Loucy (cell line): ENCODE measurements around the gene IL36RN.

Source experiments
- H2AFZ ChIP-seq: fragments of 200-600 bp; sonication (generic); 2 replicates; pipeline ENCODE4 v1.6.0; 2016; ENCODE audit warnings: antibody characterized with exemption, mild to moderate bottlenecking, low read length, moderate library complexity
- H3F3A ChIP-seq: fragments of 200-600 bp; 2 replicates; pipeline ENCODE4 v1.6.0; 2016; ENCODE audit warnings: antibody characterized with exemption, low read depth, mild to moderate bottlenecking
- H3K27me3 ChIP-seq: fragments of 200-600 bp; sonication (generic); 2 replicates; pipeline ENCODE4 v1.6.1; 2014; ENCODE audit warnings: low read length, mild to moderate bottlenecking; ENCODE audit not compliant: insufficient read depth, poor library complexity, severe bottlenecking
- H3K36me3 ChIP-seq: fragments of 200-600 bp; sonication (generic); 2 replicates; pipeline ENCODE4 v1.6.1; 2016; ENCODE audit warnings: low read length; ENCODE audit not compliant: insufficient read depth
- H3K4me1 ChIP-seq: fragments of 200-600 bp; sonication (generic); 2 replicates; pipeline ENCODE4 v1.5.1; 2014; ENCODE audit warnings: low read length, mild to moderate bottlenecking; ENCODE audit not compliant: insufficient read depth, poor library complexity, severe bottlenecking
- H3K4me2 ChIP-seq: fragments of 200-600 bp; sonication (generic); 2 replicates; pipeline ENCODE4 v1.6.0; 2014; ENCODE audit warnings: antibody characterized with exemption, low read length, low read depth, mild to moderate bottlenecking; ENCODE audit not compliant: poor library complexity, severe bottlenecking
- H3K4me3 ChIP-seq: fragments of 200-600 bp; sonication (generic); 2 replicates; pipeline ENCODE4 v1.5.1; 2014; ENCODE audit warnings: low read length, mild to moderate bottlenecking, mixed read lengths; ENCODE audit not compliant: poor library complexity, severe bottlenecking
- H3K79me2 ChIP-seq: fragments of 200-600 bp; sonication (generic); 2 replicates; pipeline ENCODE4 v1.6.1; 2014; ENCODE audit warnings: low read length; ENCODE audit not compliant: insufficient read depth
- H3K9ac ChIP-seq: fragments of 200-600 bp; sonication (generic); 2 replicates; pipeline ENCODE4 v1.6.0; 2014; ENCODE audit warnings: mild to moderate bottlenecking, low read depth, low read length, moderate library complexity; ENCODE audit not compliant: poor library complexity, severe bottlenecking
- H3K9me2 ChIP-seq: fragments of 200-600 bp; sonication (generic); replicated peaks from 2 replicates; pipeline ENCODE4 v1.6.1; 2016; ENCODE audit warnings: low read depth, low read length, mixed read lengths
- H3K9me3 ChIP-seq: fragments of 200-600 bp; sonication (generic); 2 replicates; pipeline ENCODE4 v1.6.1; 2014; ENCODE audit warnings: mild to moderate bottlenecking, antibody characterized with exemption, low read length, low read depth; ENCODE audit not compliant: insufficient read depth
- H4K20me1 ChIP-seq: fragments of 200-600 bp; sonication (generic); 2 replicates; pipeline ENCODE4 v1.6.0; 2014; ENCODE audit warnings: antibody characterized with exemption, low read length, mild to moderate bottlenecking; ENCODE audit not compliant: insufficient read depth, poor library complexity, severe bottlenecking
- CTCF ChIP-seq: fragments of 200-600 bp; sonication (generic); conservative IDR thresholded peaks from 2 replicates; pipeline ENCODE4 v1.5.1; 2014; ENCODE audit warnings: mild to moderate bottlenecking, antibody characterized with exemption, low read length
- EZH2phosphoT487 ChIP-seq: fragments of 200-600 bp; IDR thresholded peaks from 2 replicates; pipeline ENCODE4 v1.6.1; 2018; ENCODE audit warnings: antibody characterized with exemption, mild to moderate bottlenecking, moderate library complexity, borderline replicate concordance

Gene IL36RN

GRCh38 chr2:113089916-113090315 lies 30.9 kb downstream of the IL36RN start:
- H2AFZ ChIP-seq = no peak overlapping the region
- H3K36me3 ChIP-seq = no peaks in the 10 kb centered on the region
- no peak overlapping the region for H3K4me3 ChIP-seq
- TF ChIP-seq EZH2phosphoT487 (no peak), CTCF (no peak)
- H3F3A ChIP-seq = no peaks in the 10 kb centered on the region
- H3K4me2 ChIP-seq = no peak overlapping the region
- no peaks in the 10 kb centered on the region for H3K9me3 ChIP-seq
- H3K4me1 ChIP-seq = no peaks in the 10 kb centered on the region
- H3K79me2 ChIP-seq = no peaks in the 10 kb centered on the region
- H3K9me2 ChIP-seq = no peaks in the 10 kb centered on the region
- H4K20me1 ChIP-seq = no peaks in the 10 kb centered on the region
- no peak overlapping the region for H3K9ac ChIP-seq
- H3K27me3 ChIP-seq = no peaks in the 10 kb centered on the region

GRCh38 chr2:113091231-113091896 lies 32.4 kb downstream of the IL36RN start:
- H3K4me1 ChIP-seq = no peaks in the 10 kb centered on the region
- no peaks in the 10 kb centered on the region for H4K20me1 ChIP-seq
- TF ChIP-seq EZH2phosphoT487 (no peak), CTCF (no peak)
- H3K27me3 ChIP-seq = no peaks in the 10 kb centered on the region
- no peaks in the 10 kb centered on the region for H3K36me3 ChIP-seq
- no peak overlapping the region for H3K4me2 ChIP-seq
- no peaks in the 10 kb centered on the region for H3K9me2 ChIP-seq
- no peaks in the 10 kb centered on the region for H3F3A ChIP-seq
- H3K9me3 ChIP-seq = no peaks in the 10 kb centered on the region
- no peak overlapping the region for H2AFZ ChIP-seq
- no peak overlapping the region for H3K9ac ChIP-seq
- no peaks in the 10 kb centered on the region for H3K79me2 ChIP-seq
- H3K4me3 ChIP-seq = no peak overlapping the region

GRCh38 chr2:113092864-113093612 lies 34.0 kb downstream of the IL36RN start:
- Histone ChIP-seq H3K4me3 (no peak overlapping the region), H3K9me3 (no peaks in the 10 kb centered on the region), H3K4me2 (no peak overlapping the region), H3K4me1 (no peaks in the 10 kb centered on the region), H3K27me3 (no peaks in the 10 kb centered on the region), H2AFZ (no peak overlapping the region), H3K36me3 (no peaks in the 10 kb centered on the region), H4K20me1 (no peaks in the 10 kb centered on the region), H3K9ac (no peak overlapping the region), H3K79me2 (no peaks in the 10 kb centered on the region), H3F3A (no peaks in the 10 kb centered on the region), H3K9me2 (no peaks in the 10 kb centered on the region)
- TF ChIP-seq CTCF (no peak), EZH2phosphoT487 (no peak)
